Measurements from ENCODE around the gene ABCF1.

The ABCF1 gene

DNA sequence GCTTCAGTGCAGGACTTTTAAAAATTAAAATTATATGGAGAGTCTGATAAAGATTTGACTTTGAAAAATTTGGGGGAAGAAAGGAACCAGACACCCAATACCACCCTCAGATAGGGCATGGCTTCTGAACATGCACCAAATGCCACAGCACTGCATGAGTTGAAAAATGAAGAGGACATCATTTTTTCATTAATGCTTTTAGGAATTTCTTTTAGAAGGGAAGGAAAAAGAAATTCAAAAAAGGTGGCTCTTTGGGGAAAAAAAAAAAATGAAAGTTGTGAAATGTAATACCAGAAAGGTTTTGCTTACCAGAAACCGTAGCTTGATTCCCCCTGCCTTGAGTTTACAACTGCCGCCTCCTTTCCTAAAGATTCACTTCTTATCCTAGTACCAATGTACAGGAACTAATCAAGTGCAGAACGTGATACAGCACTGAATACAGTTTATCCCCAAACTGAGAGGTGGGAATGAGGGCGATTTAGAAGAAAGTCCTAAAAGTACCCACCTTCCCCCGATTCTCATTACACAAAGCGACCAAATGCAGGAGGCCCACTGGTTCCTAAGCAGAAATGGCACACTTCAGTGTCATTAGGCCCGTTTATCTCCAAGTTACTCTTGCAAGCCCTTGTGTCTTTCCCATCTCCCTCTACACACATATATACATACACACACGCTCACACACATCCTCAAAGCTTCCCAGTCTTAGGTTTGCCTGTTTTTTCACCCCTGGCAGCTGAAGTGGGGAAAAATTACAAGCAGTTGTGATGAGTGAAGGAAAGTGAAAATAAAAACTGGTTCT lies 43.0 kb downstream of the ABCF1 start:
- TF ChIP-seq GLIS3 (CRISPR knock-in tag; IDR thresholded peaks at IDR 0.05) (peak; percentile 66; the same call in 1 of the 2 replicates), ESRRG (CRISPR knock-in tag; IDR thresholded peaks at IDR 0.05) (peak; percentile 58; the same call in 1 of the 2 replicates), ZNF565 (CRISPR knock-in tag; conservative IDR thresholded peaks at IDR 0.05; ENCODE audit: low read depth) (no peak), CSDC2 (CRISPR knock-in tag; IDR thresholded peaks at IDR 0.05) (no peak), ARNTL (CRISPR knock-in tag; IDR thresholded peaks at IDR 0.05; ENCODE audit: borderline replicate concordance, low read depth) (no peak), RARB (CRISPR knock-in tag; IDR thresholded peaks at IDR 0.05) (peak; percentile 53; the same call in 1 of the 2 replicates)
- TF ChIP-seq, protein P1, sequence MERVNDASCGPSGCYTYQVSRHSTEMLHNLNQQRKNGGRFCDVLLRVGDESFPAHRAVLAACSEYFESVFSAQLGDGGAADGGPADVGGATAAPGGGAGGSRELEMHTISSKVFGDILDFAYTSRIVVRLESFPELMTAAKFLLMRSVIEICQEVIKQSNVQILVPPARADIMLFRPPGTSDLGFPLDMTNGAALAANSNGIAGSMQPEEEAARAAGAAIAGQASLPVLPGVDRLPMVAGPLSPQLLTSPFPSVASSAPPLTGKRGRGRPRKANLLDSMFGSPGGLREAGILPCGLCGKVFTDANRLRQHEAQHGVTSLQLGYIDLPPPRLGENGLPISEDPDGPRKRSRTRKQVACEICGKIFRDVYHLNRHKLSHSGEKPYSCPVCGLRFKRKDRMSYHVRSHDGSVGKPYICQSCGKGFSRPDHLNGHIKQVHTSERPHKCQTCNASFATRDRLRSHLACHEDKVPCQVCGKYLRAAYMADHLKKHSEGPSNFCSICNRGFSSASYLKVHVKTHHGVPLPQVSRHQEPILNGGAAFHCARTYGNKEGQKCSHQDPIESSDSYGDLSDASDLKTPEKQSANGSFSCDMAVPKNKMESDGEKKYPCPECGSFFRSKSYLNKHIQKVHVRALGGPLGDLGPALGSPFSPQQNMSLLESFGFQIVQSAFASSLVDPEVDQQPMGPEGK (CRISPR knock-in tag; IDR thresholded peaks at IDR 0.05; ENCODE audit: borderline replicate concordance): 0 out of 2 replicates have a peak, but pooled peaks have one; percentile 15
- TF ChIP-seq, protein P2, sequence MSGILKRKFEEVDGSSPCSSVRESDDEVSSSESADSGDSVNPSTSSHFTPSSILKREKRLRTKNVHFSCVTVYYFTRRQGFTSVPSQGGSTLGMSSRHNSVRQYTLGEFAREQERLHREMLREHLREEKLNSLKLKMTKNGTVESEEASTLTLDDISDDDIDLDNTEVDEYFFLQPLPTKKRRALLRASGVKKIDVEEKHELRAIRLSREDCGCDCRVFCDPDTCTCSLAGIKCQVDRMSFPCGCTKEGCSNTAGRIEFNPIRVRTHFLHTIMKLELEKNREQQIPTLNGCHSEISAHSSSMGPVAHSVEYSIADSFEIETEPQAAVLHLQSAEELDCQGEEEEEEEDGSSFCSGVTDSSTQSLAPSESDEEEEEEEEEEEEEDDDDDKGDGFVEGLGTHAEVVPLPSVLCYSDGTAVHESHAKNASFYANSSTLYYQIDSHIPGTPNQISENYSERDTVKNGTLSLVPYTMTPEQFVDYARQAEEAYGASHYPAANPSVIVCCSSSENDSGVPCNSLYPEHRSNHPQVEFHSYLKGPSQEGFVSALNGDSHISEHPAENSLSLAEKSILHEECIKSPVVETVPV (CRISPR knock-in tag; IDR thresholded peaks at IDR 0.05): 0 out of 2 replicates have a peak, but pooled peaks have one; percentile 40
- no peak for ATAC-seq

DNA sequence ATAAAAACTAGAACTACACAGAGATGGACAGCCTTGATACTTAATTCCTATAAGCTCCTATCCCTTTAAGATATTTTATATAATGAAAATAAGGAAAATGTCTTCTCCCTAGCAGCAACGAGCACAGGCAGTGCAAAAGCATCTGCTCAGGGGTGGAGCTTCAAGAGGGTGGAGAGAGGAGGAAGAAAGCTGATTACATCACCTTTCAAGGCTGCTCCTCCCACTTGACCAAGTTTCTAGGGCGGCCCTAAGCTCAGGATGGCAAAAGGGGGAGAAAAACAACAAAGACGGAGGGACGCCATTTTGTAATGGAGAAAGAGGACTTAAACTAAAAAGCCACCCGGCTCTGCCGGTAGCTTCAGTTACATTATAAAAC lies 43.6 kb downstream of the ABCF1 start:
- TF ChIP-seq ZC3H10 (CRISPR knock-in tag; IDR thresholded peaks at IDR 0.05): no peak
- TF ChIP-seq, protein P1 (CRISPR knock-in tag; IDR thresholded peaks at IDR 0.05; ENCODE audit: borderline replicate concordance): 0 out of 2 replicates have a peak, but pooled peaks have one; percentile 5
- ATAC-seq: peak; percentile 78

DNA sequence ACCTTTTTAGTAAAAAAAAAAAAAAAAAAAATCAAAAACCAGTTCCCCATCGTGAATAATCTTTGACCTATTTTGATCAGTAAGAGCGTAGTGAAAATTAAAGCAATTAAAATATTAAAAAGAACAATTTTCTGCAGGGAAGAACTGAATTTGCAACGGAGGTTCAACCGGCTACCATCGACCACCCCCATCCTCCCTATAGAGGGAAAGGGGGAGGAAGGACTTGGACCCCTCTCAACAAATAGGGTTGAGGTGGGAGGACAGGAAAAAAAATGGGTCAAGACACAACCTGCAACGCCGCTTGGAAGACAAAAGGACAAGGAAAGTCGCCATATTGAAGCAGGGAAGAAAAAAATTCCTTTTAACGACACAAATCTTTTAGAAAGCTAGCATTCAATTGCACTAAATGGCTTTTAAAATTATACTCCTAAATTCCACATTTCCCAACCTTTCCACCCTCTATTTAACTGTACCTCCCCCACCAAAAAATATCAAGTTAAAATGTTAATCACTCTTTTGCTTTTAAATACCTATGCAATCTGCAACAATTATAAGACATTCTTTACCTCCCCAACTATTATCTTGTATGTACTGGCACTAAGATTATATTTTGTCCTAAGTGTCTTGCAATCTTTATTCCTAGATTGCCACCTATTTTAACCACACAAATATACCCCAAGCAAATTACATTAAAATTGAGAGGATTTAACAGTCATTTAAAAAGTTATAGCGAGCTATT lies 44.1 kb downstream of the ABCF1 start:
- TF ChIP-seq RARB (CRISPR knock-in tag; IDR thresholded peaks at IDR 0.05) (peak; percentile 96), GLIS3 (CRISPR knock-in tag; IDR thresholded peaks at IDR 0.05) (peak; percentile 16), BACH2 (CRISPR knock-in tag; IDR thresholded peaks at IDR 0.05; ENCODE audit: borderline replicate concordance) (no peak), ESRRG (CRISPR knock-in tag; IDR thresholded peaks at IDR 0.05) (peak; percentile 86), PPARA (CRISPR knock-in tag; IDR thresholded peaks at IDR 0.05; ENCODE audit: borderline replicate concordance) (0 out of 2 replicates have a peak, but pooled peaks have one; percentile 77), ZC3H10 (CRISPR knock-in tag; IDR thresholded peaks at IDR 0.05) (peak; percentile 25), ZNF70 (CRISPR knock-in tag; IDR thresholded peaks at IDR 0.05) (no peak), TOX (CRISPR knock-in tag; IDR thresholded peaks at IDR 0.05; ENCODE audit: borderline replicate concordance) (peak; percentile 91), OSR1 (CRISPR knock-in tag; IDR thresholded peaks at IDR 0.05) (no peak)
- TF ChIP-seq, protein P3, sequence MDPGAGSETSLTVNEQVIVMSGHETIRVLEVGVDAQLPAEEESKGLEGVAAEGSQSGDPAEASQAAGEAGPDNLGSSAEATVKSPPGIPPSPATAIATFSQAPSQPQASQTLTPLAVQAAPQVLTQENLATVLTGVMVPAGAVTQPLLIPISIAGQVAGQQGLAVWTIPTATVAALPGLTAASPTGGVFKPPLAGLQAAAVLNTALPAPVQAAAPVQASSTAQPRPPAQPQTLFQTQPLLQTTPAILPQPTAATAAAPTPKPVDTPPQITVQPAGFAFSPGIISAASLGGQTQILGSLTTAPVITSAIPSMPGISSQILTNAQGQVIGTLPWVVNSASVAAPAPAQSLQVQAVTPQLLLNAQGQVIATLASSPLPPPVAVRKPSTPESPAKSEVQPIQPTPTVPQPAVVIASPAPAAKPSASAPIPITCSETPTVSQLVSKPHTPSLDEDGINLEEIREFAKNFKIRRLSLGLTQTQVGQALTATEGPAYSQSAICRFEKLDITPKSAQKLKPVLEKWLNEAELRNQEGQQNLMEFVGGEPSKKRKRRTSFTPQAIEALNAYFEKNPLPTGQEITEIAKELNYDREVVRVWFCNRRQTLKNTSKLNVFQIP (CRISPR knock-in tag; IDR thresholded peaks at IDR 0.05; ENCODE audit: borderline replicate concordance, low read depth): peak; percentile 6; the same call in 1 of the 2 replicates
- TF ChIP-seq, protein P4, sequence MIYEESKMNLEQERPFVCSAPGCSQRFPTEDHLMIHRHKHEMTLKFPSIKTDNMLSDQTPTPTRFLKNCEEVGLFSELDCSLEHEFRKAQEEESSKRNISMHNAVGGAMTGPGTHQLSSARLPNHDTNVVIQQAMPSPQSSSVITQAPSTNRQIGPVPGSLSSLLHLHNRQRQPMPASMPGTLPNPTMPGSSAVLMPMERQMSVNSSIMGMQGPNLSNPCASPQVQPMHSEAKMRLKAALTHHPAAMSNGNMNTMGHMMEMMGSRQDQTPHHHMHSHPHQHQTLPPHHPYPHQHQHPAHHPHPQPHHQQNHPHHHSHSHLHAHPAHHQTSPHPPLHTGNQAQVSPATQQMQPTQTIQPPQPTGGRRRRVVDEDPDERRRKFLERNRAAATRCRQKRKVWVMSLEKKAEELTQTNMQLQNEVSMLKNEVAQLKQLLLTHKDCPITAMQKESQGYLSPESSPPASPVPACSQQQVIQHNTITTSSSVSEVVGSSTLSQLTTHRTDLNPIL (CRISPR knock-in tag; IDR thresholded peaks at IDR 0.05; ENCODE audit: low read depth): peak; percentile 52; the same call in 1 of the 2 replicates
- TF ChIP-seq, protein P1 (CRISPR knock-in tag; IDR thresholded peaks at IDR 0.05; ENCODE audit: borderline replicate concordance): peak; percentile 89
- TF ChIP-seq, protein P2 (CRISPR knock-in tag; IDR thresholded peaks at IDR 0.05): peak; percentile 93
- ATAC-seq: peak; percentile 14
